H1 (cell line): ENCODE results near the gene LTF. TPM values are rescaled to one million over a fixed set of nuclear protein-coding genes. Genes with fewer than 3 reads are reported as not detected.

Source experiments
- CTCF ChIA-PET: fragments of 300-600 bp; sonication (Branson Sonifier 250); formaldehyde crosslinking; loops from one replicate; lab custom pipeline; 2021; ENCODE audit not compliant: partially characterized antibody; lab: Charles Lee
- POLR2A ChIA-PET: fragments of 300-600 bp; sonication (Branson Sonifier 250); formaldehyde crosslinking; loops from one replicate; lab custom pipeline; 2021; ENCODE audit warnings: inconsistent platforms; ENCODE audit not compliant: partially characterized antibody; lab: Charles Lee
- DNase-seq, 2 experiments: peaks; one replicate each; pipeline versions ENCODE4 v3.0.0 to v3.0.0-alpha.2; 2010 to 2022; ENCODE audit warnings: low spot score in 2 of 2, low read depth in 1 of 2, mixed read lengths in 1 of 2
- FAIRE-seq: peaks from 2 replicates; lab custom pipeline; 2011; peaks lifted over from hg19 to GRCh38; lab: Jason Lieb, UNC
- H2AFZ ChIP-seq: 2 replicates; pipeline ENCODE4 v1.8.1; 2012; ENCODE audit warnings: low read length, inconsistent platforms
- H2AK5ac ChIP-seq: 2 replicates; pipeline ENCODE4 v1.6.1; 2013; ENCODE audit warnings: low read depth, low read length
- H2BK120ac ChIP-seq: replicated peaks from 2 replicates; pipeline ENCODE3; 2013; ENCODE audit warnings: low read depth, low read length, inconsistent platforms
- H2BK12ac ChIP-seq: 2 replicates; pipeline ENCODE4 v1.6.1; 2013; ENCODE audit warnings: low read depth, low read length
- H2BK15ac ChIP-seq: 2 replicates; pipeline ENCODE4 v1.6.1; 2013; ENCODE audit warnings: low read length
- H2BK20ac ChIP-seq: 2 replicates; pipeline ENCODE4 v1.6.1; 2013; ENCODE audit warnings: low read length
- H2BK5ac ChIP-seq: 2 replicates; pipeline ENCODE4 v1.6.1; 2013; ENCODE audit warnings: low read depth, low read length
- H3K14ac ChIP-seq: 2 replicates; pipeline ENCODE4 v1.6.1; 2013; ENCODE audit warnings: inconsistent platforms; ENCODE audit not compliant: insufficient read length
- H3K18ac ChIP-seq: 2 replicates; pipeline ENCODE4 v1.6.1; 2013; ENCODE audit warnings: low read length; ENCODE audit errors: extremely low read depth
- H3K23ac ChIP-seq: 2 replicates; pipeline ENCODE4 v1.6.1; 2013; ENCODE audit warnings: inconsistent platforms; ENCODE audit not compliant: insufficient read length
- H3K23me2 ChIP-seq: 2 replicates; pipeline ENCODE4 v1.6.1; 2013; ENCODE audit warnings: low read depth, low read length
- H3K27ac ChIP-seq: 2 replicates; pipeline ENCODE4 v1.6.1; 2011; ENCODE audit warnings: low read depth, low read length, inconsistent platforms
- H3K27me3 ChIP-seq, 4 experiments: replicated peaks in 1 of 4; 1 replicate in 1 of 4; 2 replicates in 3 of 4; pipeline versions ENCODE4 v1.6.1 to v1.8.1; 2011 to 2013; ENCODE audit warnings: low read length in 3 of 4, mild to moderate bottlenecking in 3 of 4, inconsistent platforms in 2 of 4, mixed read lengths in 2 of 4, moderate library complexity in 1 of 4; ENCODE audit not compliant: control insufficient read depth in 3 of 4, insufficient read depth in 3 of 4; ENCODE audit errors: extremely low read depth in 1 of 4
- H3K36me3 ChIP-seq, 4 experiments: 2 replicates each; pipeline versions ENCODE4 v1.6.1 to v1.8.1; 2011 to 2013; ENCODE audit warnings: mild to moderate bottlenecking in 4 of 4, low read length in 3 of 4, moderate library complexity in 2 of 4, control low read depth in 1 of 4, inconsistent platforms in 1 of 4; ENCODE audit not compliant: insufficient read depth in 4 of 4, control insufficient read depth in 2 of 4
- H3K4ac ChIP-seq: replicated peaks from 2 replicates; pipeline ENCODE3; 2013; ENCODE audit warnings: low read length, low read depth, mixed read lengths, inconsistent platforms; ENCODE audit not compliant: insufficient read length
- H3K4me1 ChIP-seq, 4 experiments: replicated peaks in 1 of 4; 1 replicate in 1 of 4; 2 replicates in 3 of 4; pipeline versions ENCODE4 v1.6.1 to v1.8.1; 2011 to 2013; ENCODE audit warnings: low read length in 3 of 4, inconsistent platforms in 2 of 4, mixed read lengths in 1 of 4; ENCODE audit not compliant: insufficient read depth in 4 of 4, control insufficient read depth in 3 of 4
- H3K4me2 ChIP-seq, 2 experiments: 2 replicates each; pipeline versions ENCODE4 v1.6.1 to v1.8.1; 2011 to 2013; ENCODE audit warnings: low read depth in 2 of 2, low read length in 2 of 2, control low read depth in 1 of 2, inconsistent platforms in 1 of 2, mild to moderate bottlenecking in 1 of 2; ENCODE audit not compliant: insufficient read depth in 1 of 2
- H3K4me3 ChIP-seq, 4 experiments: fragments of 200-600, 300-600 bp in 1 of 4; sonication (generic), shearing (Covaris generic), sonication (Bioruptor Twin) in 1 of 4; 2 replicates each; pipeline versions ENCODE4 v1.5.1 to v1.8.1; 2011 to 2016; ENCODE audit warnings: low read length in 4 of 4, low read depth in 3 of 4, control low read depth in 2 of 4, inconsistent platforms in 2 of 4, mild to moderate bottlenecking in 2 of 4, mixed read lengths in 1 of 4, moderate library complexity in 1 of 4; ENCODE audit not compliant: insufficient read depth in 2 of 4; ENCODE audit errors: extremely low read depth in 1 of 4
- H3K56ac ChIP-seq: replicated peaks from 2 replicates; pipeline ENCODE3; 2013; ENCODE audit warnings: low read depth, mild to moderate bottlenecking, mixed read lengths, low read length, inconsistent platforms; ENCODE audit not compliant: insufficient read length
- H3K79me1 ChIP-seq: 2 replicates; pipeline ENCODE4 v1.6.1; 2013; ENCODE audit warnings: low read depth, low read length, control low read depth
- H3K79me2 ChIP-seq, 2 experiments: 2 replicates each; pipeline versions ENCODE4 v1.6.1 to v1.8.1; 2012 to 2013; ENCODE audit warnings: low read length in 2 of 2, mild to moderate bottlenecking in 2 of 2, inconsistent platforms in 1 of 2; ENCODE audit not compliant: insufficient read depth in 2 of 2, control insufficient read depth in 1 of 2
- H3K9ac ChIP-seq, 4 experiments: replicated peaks in 1 of 4; 1 replicate in 1 of 4; 2 replicates in 3 of 4; pipeline versions ENCODE4 v1.6.1 to v1.8.1; 2011 to 2013; ENCODE audit warnings: low read depth in 3 of 4, low read length in 3 of 4, control low read depth in 2 of 4, mild to moderate bottlenecking in 2 of 4, moderate library complexity in 2 of 4, inconsistent platforms in 1 of 4; ENCODE audit errors: extremely low read depth in 1 of 4
- H3K9me3 ChIP-seq, 2 experiments: 2 replicates each; pipeline versions ENCODE4 v1.6.1 to v1.8.1; 2012 to 2013; ENCODE audit warnings: mild to moderate bottlenecking in 2 of 2, moderate library complexity in 2 of 2, control low read depth in 1 of 2, inconsistent platforms in 1 of 2, low read depth in 1 of 2, low read length in 1 of 2, mixed read lengths in 1 of 2; ENCODE audit not compliant: insufficient read depth in 2 of 2
- H4K20me1 ChIP-seq, 2 experiments: replicated peaks in 1 of 2; 2 replicates each; pipeline versions ENCODE3 to v1.8.1; 2011 to 2013; ENCODE audit warnings: inconsistent platforms in 2 of 2, low read length in 2 of 2, mild to moderate bottlenecking in 1 of 2; ENCODE audit not compliant: insufficient read depth in 2 of 2, control insufficient read depth in 1 of 2
- H4K5ac ChIP-seq: 2 replicates; pipeline ENCODE4 v1.6.1; 2013; ENCODE audit warnings: low read length, low read depth, mixed read lengths, inconsistent platforms; ENCODE audit not compliant: insufficient read length
- H4K8ac ChIP-seq: 2 replicates; pipeline ENCODE4 v1.8.0; 2013; ENCODE audit warnings: mild to moderate bottlenecking, moderate library complexity, low read length, inconsistent platforms; ENCODE audit not compliant: insufficient read depth; ENCODE audit errors: extremely low read depth
- H4K91ac ChIP-seq: replicated peaks from 2 replicates; pipeline ENCODE3; 2013; ENCODE audit warnings: low read length, mixed read lengths, inconsistent platforms; ENCODE audit not compliant: insufficient read length
- CHD2 ChIP-seq: IDR thresholded peaks from 2 replicates; pipeline ENCODE4 v1.6.1; 2012; ENCODE audit warnings: low read length, improper control_type of control experiment
- CREB1 ChIP-seq: IDR thresholded peaks from 2 replicates; pipeline ENCODE4 v1.6.1; 2012; ENCODE audit warnings: inconsistent platforms
- EZH2 ChIP-seq: fragments of 200-600 bp; sonication (generic); IDR thresholded peaks from 2 replicates; pipeline ENCODE4 v1.7.1; 2012; ENCODE audit warnings: low read depth, mild to moderate bottlenecking, moderate library complexity, low read length, inconsistent platforms; ENCODE audit not compliant: severe bottlenecking
- WGBS, 2 experiments: shearing (Covaris generic) in 1 of 2; methylation state at CpG; one replicate each; pipeline versions ENCODE4 v1.1.6 to v1.1.7; 2013 to 2015; ENCODE audit warnings: low lambda C conversion rate in 2 of 2, mixed read lengths in 2 of 2, inconsistent platforms in 1 of 2, low coverage in 1 of 2, missing lambda C conversion rate in 1 of 2; ENCODE audit not compliant: insufficient replicate concordance in 2 of 2, insufficient coverage in 1 of 2, insufficient read length in 1 of 2; ENCODE audit errors: extremely low coverage in 1 of 2, missing lambda C conversion rate in 1 of 2; 5-methylcytosine and 5-hydroxymethylcytosine counted together
- polyA plus RNA-seq, 7 experiments: library from polyadenylated mRNA; depleted of rRNA in 3 of 7; stranded (reverse) in 5 of 7; unstranded in 2 of 7; fragments of >200 nt in 5 of 7; fragments of 200-250 nt in 2 of 7; gene quantifications; 1 replicate in 5 of 7; 2 replicates in 1 of 7; 4 replicates in 1 of 7; pipeline versions ENCODE4 v1.2.1 to v1.2.3, GENCODE V29; 2011 to 2013; ENCODE audit warnings: missing spikeins in 2 of 7, mixed read lengths in 2 of 7
- total RNA-seq: library from RNA; stranded (reverse); fragmentation: NEBNext Ultra II Directional; extraction: Animal tissue kit (Norgen Biotek cat#: 25700); gene quantifications from 2 replicates; pipeline ENCODE4 v1.2.1, GENCODE V29; 2021

LTF gene
- total and polyA plus RNA-seq, 2 of the 8 experiments (the other 6 are each of a cell fraction or from before 2014, with no cell fraction given): 0.23 to 0.99 TPM

- no peak overlapping the region for H2BK12ac ChIP-seq
- WGBS, 2 experiments: 97% methylated on average over 4 of the region's 4 CpGs; no CpG with 5 or more reads in 1 of the 2 experiments
- ChIA-PET CTCF (interaction anchor here (3.2 to 5.3 kb wide), 3 partner anchors 17 to 44 kb away, joined by 12 to 31 read pairs (median 14); no protein-coding TSS in a partner anchor), POLR2A (no interaction called here)
- no peak for TF ChIP-seq CREB1
- TF ChIP-seq EZH2: no peak
- no peak for TF ChIP-seq CHD2
- no peak overlapping the region for H3K18ac ChIP-seq
- H4K91ac ChIP-seq: no peak overlapping the region
- DNase-seq (no peak), FAIRE-seq (no peak)
- H2AFZ ChIP-seq: no peak overlapping the region
- H3K4me1 ChIP-seq: no peaks in the 10 kb centered on the region
- no peak overlapping the region for H4K8ac ChIP-seq
- no peaks in the 10 kb centered on the region for H3K36me3 ChIP-seq
- H4K20me1 ChIP-seq: no peaks in the 10 kb centered on the region
- H3K9ac ChIP-seq: no peak overlapping the region
- no peak overlapping the region for H3K4me3 ChIP-seq
- H2BK15ac ChIP-seq: no peak overlapping the region
- no peak overlapping the region for H2BK20ac ChIP-seq
- no peaks in the 10 kb centered on the region for H3K9me3 ChIP-seq
- no peak overlapping the region for H4K5ac ChIP-seq
- H2AK5ac ChIP-seq: no peak overlapping the region
- no peak overlapping the region for H2BK5ac ChIP-seq
- no peak overlapping the region for H3K23ac ChIP-seq
- H3K14ac ChIP-seq: no peak overlapping the region
- no peak overlapping the region for H3K56ac ChIP-seq
- H3K23me2 ChIP-seq: no peaks in the 10 kb centered on the region
- no peaks in the 10 kb centered on the region for H3K79me2 ChIP-seq
- no peaks in the 10 kb centered on the region; a peak in 1 of 7 replicates for H3K27me3 ChIP-seq
- H2BK120ac ChIP-seq: no peak overlapping the region
- no peak overlapping the region for H3K4me2 ChIP-seq
- no peak overlapping the region for H3K4ac ChIP-seq
- H3K79me1 ChIP-seq: no peaks in the 10 kb centered on the region
- H3K27ac ChIP-seq: no peak overlapping the region
Measured at GRCh38 chr3:46406443-46406787, 58.3 kb downstream of the LTF start.
